Measurements from ENCODE around the gene POMT2. TPM values are rescaled to one million over a fixed set of nuclear protein-coding genes. Genes with fewer than 3 reads are reported as not detected.
"Not testable (repeated sequence)": the region's sequence is repeated elsewhere in the genome, so short reads cannot be mapped to it uniquely, and the experiment has no call there.

The POMT2 gene
- total RNA-seq, 1 donor, result 7.0 TPM

DNA sequence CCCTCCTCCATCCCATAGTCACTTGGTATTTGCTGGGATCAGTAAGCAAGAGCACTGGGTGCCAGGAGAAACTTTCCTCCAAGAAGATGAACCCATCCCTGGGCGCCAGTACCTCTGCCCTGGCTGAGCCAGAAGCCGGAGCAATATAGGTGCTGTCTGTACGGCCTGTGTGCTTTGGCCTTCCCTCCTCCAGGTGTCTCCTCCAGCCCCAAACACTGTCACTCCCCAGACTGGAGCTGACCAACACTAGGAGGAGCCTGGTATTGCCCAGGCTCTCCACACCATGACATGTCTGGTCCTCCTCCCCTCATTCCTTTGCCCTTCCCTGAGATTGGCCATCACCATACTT is 5.0 kb upstream of the POMT2 start:
- DNase-seq (ENCODE audit: low read depth in 2 of 3, low spot score in 2 of 3), result no peak

DNA sequence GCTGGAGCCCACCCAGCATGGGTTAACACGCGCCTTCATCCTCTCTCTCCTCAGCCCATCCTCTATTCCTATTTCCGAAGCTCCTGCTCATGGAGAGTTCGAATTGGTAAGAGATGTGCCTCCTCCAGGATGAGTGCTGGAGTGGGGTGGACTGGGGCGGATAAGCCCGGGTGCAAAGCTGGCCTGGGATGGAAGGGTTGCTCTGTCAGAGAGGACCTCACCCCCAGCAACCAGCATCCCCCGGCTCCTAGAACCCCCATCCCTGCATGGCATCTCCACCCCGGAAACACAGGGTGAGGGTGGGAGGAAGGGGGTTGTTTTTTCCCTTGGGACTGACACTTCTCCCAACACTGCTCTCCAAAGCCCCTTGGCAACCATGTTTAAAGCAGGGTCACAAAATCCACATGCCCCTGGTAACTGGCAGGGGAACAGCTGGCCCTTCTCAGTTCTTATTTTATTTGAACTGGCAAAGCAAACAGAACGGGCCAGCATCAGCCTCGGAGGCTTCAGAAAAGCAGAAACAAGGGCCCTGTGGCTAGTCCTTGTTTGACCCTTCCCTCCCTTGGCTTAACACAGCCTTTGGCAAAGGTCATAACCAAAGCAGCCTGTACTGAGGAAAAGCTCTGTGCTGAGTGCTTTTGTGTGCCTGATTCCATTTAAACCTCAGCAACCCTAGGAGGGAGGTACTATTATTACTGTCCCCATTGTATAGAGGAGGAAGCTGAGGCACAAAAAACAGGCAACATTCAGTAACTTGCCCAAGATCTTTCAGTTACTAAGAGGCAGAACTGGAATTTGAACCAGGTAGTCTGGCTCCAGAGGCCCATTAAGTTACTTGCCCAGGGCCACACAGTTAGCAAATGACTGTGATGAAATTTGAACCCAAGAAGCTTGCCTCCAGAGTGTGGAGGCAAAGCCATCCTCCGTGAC is 4.4 kb upstream of the POMT2 start:
- no peak for DNase-seq (ENCODE audit: low read depth in 2 of 3, low spot score in 2 of 3)

DNA sequence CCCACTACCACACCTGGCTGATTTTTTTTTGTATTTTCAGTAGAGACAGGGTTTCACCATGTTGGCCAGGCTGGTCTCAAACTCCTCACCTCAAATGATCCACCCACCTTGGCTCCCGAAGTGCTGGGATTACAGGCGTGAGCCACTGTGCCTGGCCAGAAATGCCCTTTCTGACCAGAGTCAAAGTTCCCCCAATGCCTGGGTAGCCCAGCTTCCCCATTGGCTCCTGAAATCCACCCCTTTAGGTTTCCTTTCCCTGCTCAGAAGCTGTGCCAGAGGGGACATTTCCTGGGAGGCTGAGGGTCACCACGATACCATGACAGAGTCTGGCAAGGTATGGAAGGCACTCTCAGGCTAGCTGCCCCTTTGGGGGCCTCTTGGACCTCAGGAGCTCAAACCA is 3.6 kb upstream of the POMT2 start:
- no peak for DNase-seq (ENCODE audit: low read depth in 2 of 3, low spot score in 2 of 3)

DNA sequence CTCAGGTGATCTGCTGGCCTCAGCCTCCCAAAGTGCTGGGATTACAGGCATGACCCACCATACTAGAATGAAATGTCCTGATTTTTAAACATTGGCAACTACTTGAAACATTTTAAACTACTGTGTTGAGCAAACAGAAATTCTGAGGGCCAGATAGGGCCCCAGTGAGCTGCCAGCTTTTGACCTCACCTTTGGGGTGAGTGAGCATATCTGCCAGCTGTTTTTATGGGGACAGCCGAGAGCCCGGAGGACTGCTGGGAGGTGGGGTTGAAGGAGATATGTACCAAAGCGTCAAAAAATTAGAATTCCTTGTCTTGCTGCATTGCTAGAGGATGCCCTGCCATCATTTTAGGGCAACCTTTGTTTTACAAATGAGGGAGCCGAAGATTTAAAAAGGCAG is 2.9 kb upstream of the POMT2 start:
- DNase-seq (ENCODE audit: low read depth in 2 of 3, low spot score in 2 of 3), result no peak

DNA sequence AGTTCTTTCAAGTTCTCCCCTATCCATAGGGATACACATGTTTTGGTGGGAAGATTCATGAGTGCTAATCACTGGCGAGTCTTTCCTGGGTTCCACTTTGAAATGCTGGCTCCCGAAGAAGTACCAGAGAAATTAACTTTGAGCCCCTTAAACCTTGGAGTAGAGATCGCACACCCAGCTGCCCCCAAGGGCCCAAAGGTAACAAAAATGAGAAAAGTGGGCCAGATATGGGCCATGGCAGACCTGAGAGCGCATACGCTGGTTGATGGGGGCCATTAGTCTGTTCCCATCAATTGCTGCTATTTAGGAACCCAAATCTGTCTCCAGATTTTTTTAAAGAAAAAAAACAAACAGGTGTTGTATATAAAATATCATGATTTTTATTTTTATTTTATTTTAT is 2.3 kb upstream of the POMT2 start:
- no peak for DNase-seq (ENCODE audit: low read depth in 2 of 3, low spot score in 2 of 3)

DNA sequence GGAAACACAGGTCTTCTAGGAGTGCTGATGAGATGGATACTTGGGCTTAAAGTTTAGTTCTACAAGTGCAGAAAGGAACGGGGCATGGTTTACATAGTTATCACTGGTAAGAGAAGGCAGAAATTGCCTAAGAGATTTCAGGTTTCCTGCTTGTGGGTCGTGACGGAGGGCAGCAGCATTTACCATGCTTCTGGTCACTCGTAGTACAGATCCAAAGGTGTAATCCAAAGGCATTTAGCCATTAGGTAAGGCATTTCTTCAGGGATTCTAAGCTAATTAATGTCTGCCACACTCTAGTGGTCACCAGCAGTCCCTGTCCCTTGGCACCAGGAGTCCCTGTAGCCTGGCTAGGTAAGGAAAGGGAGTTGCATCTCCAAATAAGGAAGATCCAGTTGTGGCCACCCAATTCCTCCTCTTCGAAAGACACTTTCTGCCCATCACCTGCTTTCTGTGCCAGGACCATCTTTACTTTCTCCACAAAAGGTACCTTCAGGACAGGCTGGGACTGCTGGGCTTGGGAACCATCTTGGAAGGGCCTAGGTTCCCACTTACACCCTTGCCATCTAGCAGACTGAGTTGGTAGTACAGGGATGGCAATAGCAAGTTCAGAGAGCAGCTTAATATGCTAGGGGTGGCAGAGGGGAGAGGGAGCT is 1.7 kb upstream of the POMT2 start:
- no peak for DNase-seq (ENCODE audit: low read depth in 2 of 3, low spot score in 2 of 3)

DNA sequence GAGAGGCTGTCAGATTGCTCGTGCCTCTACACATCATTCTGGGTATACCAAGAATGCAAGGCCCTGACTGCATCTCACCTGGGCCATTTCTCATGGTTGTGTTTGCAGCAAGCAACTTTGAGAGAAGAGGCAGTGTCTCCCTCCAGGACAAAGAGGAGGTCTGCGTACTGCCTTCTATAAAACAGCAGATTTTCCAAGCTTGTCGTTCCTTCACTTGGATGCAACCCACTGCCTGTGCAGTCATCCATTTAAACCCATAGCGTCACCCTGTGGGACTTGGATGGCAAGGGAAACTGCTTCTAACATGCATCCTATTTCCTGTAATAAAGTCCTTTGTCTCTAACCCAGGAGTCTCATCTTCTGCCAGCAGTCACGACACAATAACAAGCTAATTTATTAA is 1.3 kb downstream of the POMT2 start:
- DNase-seq (ENCODE audit: low read depth in 2 of 3, low spot score in 2 of 3), result no peak

DNA sequence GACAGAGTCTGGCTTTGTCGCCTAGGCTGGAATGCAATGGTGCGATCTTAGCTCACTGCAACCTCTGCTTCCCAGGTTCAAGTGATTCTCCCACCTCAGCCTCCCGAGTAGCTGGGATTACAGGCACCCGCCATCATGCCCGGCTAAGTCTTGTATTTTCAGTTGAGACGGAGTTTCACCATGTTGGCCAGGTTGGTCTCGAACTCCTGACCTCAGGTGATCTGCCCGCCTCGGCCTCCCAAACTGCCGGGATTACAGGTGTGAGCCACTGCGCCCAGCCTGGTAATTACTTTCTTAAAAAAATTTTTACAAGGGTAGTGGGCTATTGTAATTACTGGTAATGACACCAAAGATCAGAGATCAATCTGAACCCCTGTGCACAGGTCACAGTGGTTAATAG is 1.9 kb downstream of the POMT2 start:
- not testable (repeated sequence) for DNase-seq (ENCODE audit: low read depth in 2 of 3, low spot score in 2 of 3)

DNA sequence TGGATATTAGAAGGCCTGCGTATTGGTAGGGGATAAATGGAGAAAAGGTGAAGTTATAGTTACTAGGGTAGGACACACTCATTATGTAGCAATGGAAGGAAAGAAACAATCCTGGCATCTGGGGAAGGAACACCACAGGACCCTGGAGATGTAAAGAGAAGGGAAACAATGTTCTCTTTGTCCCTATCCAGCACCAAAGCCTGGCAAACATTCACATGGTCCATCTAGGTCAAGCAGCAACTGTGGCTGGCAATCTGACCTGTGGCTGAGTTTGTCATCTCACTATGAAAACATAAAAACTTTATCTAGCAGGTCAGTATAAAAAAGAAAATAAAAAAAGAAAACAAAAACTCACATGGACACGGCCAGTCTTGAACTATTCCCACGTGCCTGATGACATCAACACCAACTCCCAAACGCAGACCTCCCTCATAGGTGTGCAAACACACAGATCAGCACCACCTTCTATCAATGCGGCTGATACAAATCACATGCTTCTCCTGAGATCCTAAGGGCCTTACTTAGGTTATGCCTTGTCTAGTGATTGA is 2.6 kb downstream of the POMT2 start:
- DNase-seq (ENCODE audit: low read depth in 2 of 3, low spot score in 2 of 3), result no peak

DNA sequence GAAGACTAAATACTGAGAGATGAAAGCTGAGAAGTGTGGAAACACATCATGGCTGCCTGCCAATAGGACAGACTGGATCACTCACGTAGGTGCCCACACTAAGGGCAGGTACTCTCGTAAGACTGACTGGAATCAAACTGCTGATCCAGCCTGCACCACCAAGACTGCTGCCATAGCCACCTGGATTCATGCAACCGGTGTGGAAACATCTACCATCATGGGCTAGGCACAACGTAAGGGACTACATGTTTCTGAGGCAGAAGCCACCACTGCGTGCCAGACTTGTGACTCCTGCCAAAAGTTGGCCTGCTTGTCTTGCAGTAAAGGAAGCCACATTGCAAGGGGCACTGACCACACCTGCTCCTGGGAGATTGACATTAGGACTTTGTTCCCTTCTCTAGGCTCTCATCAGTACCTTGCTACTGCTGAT is 3.8 kb downstream of the POMT2 start:
- no peak for DNase-seq (ENCODE audit: low read depth in 2 of 3, low spot score in 2 of 3)

DNA sequence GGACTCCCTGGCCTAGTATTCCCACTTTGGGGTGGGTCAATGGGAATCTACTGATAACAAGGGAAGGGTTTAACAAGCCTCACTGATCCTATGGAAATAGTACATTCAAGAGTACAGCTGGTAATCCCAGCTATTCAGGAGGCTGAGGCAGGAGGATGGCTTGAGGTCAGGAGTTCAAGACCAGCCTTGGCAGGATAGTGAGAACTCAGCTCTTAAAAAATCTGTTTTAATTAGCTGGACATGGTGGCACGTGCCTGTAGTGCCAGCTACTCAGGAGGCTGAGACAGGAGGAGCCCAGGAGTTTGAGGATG is 4.5 kb downstream of the POMT2 start:
- no peak for DNase-seq (ENCODE audit: low read depth in 2 of 3, low spot score in 2 of 3)

DNA sequence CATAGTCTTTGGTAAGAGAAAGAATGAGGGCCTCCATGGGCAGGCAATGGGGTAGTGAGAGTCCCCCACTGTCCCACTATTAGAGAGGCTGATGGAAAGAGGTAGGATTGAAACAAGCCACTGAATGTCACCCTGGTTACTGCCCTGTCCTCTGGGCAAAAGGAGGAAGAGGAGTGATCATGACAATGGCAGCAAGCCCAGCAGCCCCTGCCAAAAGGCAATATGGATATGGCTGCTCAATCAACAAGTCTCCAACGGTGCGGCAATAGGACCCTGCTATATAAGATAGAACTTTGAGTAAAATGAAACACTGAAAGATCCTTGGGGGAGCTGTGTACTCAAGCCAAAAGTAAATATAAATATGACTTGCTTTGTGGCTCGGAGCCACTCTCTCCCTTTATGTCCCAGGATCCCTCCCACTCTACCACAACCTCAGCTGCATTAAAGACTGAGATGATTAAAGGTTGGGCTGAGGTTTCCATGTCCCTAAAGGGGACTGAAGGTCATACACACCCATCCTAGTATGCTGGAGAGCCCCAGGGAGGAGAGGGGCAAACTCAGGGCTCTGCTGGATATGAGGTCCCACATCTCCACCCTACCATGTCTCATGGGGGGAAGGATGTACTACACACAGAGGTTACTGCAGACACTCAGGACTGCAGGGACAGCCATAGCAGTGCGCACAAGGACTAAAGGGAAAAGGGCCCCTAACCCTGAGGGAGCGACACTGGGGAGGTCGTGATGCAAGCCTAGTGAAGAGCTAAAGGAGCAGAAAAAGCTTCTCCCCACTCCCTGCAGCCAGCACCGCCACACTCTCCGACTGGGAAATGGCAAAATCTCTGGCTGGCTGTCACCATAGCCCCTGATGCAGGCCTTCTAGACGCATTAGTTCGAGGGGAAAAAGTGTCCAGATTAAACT is 5.9 kb downstream of the POMT2 start:
- no peak for DNase-seq (ENCODE audit: low read depth in 2 of 3, low spot score in 2 of 3)

DNA sequence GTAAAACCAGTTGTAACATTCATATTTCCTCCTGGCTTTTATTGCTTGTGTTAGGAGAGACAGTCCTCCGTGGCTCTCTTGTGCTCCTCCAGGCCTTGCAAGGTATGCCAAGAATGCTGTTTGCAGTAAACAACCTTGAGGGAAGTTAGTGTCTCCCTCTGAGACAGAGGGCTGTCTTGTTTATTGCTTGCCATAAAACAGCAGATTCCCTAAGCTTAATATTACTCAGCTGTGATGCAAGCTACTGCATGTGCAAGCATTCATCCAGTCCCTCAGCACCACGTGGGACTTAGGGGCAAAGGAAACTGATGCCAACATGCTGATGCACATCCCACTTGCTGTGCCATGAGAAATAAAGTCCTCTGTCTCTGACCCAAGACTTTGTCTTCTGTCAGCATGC is 6.6 kb downstream of the POMT2 start:
- DNase-seq (ENCODE audit: low read depth in 2 of 3, low spot score in 2 of 3), result no peak

DNA sequence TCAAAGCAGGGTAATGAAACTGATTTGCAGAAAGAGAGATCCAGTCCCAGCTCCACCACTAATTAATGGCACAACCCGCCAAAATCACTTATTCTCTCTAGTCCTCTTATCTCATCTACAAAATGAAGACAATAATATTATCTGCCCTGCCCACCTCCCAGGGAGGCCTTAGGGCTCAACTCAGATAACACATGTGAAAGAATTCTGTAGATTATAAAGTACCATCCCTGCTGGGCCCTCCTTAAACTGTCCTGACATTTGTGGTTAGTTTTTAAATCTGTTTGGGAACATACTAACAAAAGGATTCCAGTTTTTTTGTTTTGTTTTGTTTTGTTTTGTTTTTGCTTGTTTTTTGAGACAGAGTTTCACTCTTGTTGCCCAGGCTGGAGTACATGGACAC is 7.3 kb downstream of the POMT2 start:
- DNase-seq (ENCODE audit: low read depth in 2 of 3, low spot score in 2 of 3), result no peak

DNA sequence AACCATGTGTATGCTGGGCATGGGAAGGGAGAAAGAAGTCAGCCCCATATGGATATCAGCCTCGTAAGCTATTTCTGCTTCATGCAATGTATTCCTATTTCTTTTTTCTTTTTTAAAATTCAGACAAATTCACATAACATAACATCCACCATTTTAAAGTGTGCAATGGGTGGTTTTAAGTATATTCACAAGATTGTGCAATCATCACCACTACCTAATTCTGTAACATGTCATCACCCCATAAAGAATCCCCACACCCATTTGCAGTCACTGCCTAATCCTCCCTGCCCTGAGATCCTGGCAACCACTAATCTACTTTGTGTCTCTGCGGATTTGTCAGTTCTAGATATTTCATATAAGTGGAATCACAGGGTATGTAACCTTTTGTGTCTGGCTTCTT is 9.5 kb downstream of the POMT2 start:
- DNase-seq (ENCODE audit: low read depth in 2 of 3, low spot score in 2 of 3), result no peak

DNA sequence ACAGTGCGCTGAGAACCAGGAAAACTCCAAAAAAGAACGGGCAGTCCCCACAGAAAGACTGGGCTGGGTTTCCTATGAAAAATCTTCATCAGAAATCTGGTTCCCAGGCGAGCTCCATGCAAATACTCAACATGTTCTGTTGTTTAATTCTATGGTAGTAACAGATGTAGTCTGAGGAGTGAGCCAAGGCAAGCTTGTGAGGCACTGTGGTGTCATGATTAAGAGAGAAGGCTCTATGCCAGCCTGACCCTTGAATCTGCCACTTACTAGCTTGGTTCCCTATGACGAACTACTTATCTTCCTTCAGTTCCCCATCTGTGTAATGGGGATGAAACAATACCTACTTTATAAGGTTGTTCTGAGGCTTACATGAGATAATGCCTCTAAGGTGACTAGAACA is 10.7 kb downstream of the POMT2 start:
- DNase-seq (ENCODE audit: low read depth in 2 of 3, low spot score in 2 of 3), result no peak

DNA sequence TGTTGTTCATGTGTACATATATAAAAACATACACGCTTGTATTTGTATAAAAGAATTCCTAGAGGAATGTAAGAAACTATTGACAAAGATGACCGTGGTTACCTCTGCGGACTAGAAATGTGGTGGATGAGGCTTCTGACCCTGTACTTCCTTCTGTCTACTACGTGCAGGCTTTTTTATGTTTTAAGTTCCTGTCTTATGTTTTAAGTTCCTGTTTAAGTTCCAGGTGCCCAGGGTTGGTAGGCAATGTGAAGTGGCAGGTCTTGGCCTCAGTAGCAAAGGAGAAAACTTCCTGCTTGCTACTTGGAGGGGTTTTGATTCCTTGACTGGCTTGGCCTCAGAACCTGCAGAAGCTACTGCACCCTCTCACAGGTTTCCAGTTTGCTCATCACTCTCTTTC is 11.6 kb downstream of the POMT2 start:
- peak in 2 of 3 donors; percentile 25 to 59 for DNase-seq (ENCODE audit: low read depth in 2 of 3, low spot score in 2 of 3)

DNA sequence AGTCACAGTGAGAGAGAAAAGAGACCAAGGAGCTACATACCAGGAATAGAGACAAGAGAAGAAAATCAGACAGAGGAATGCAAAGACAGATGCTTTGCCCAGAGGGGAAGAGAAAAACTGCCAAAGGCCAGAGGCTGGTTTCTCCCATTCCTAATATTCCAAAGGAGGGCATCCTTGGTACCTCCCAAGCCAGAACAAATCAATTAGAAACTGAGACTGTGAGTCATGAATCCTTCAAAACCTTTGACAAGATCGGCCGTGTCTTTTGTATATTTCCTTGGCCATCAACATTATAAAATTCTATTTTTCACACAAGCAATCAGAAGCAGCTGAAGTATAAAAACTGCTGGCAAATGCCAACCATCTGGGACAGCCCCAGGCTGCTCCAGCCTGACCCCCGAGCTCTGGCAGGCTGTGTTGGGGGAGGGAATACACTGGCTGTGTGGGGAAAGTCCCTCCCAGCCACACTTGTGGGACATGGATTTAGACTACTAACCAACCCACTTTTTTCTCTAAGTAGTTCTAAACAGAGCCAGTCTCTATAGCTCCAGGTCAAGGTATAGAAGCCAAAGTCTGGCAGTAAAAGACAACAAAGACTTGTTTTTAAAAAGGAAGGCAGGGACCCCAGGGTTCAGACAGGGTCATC is 13.7 kb downstream of the POMT2 start:
- no peak for DNase-seq (ENCODE audit: low read depth in 2 of 3, low spot score in 2 of 3)

DNA sequence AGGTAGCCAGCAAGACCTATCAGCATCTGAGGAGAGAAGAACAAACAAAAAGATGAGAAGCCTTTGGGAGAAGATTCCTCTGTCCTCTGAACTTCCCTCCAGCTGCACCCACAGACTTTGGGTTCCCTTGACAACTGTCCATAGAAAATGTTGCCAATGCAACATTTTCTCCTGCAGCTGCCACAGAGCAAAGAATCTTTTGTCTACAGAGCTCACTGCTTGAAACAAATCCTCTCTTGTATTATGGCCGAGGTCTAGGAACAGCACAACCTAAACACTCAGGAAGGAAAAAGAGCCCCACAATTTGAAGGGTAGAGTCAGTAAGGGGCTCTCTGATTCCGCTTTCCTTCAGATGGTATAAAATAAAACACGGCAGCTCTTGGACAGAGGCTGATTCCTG is 14.3 kb downstream of the POMT2 start:
- DNase-seq (ENCODE audit: low read depth in 2 of 3, low spot score in 2 of 3), result no peak

DNA sequence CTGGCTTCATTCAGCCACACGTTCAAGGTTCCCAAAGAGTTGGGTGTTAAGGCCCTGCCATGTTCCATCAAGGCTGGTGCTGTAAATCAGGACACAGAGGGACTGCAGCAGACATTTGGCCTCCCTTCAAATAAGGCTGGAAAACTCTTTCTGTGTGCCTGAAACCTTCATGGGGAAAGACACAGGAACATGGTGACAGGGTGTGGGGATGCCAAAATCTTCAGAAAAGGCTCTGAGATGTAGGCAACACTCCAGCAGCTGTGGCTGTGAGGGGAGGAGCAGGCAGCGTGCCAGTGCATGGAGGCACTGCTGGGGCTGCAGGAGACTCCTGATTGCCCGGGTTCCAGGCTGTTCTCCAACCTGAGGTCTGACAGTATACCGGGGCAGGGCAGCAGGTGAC is 15.0 kb downstream of the POMT2 start:
- no peak for DNase-seq (ENCODE audit: low read depth in 2 of 3, low spot score in 2 of 3)
